M059J (cell line): ENCODE measurements around the gene MARCHF9. TPM values are rescaled to one million over a fixed set of nuclear protein-coding genes. Genes with fewer than 3 reads are reported as not detected.

Experiments
- DNase-seq: peaks from one replicate; pipeline ENCODE4 v3.0.0-alpha.2; 2012; ENCODE audit warnings: low read depth
- total RNA-seq: library from RNA; depleted of rRNA; stranded (reverse); fragments of >200 nt; shearing (Covaris generic); gene quantifications from 2 replicates; pipeline ENCODE4 v1.2.3, GENCODE V29; 2014

Gene MARCHF9
- total RNA-seq, 1 experiment from 2014 or later, result 6.7 TPM

- no peak for DNase-seq
Observed at GRCh38 chr12:57724003-57724935, 30.6 kb upstream of the MARCHF9 start.

GRCh38 chr12:57724936-57725740, 29.8 kb upstream of the MARCHF9 start:
- DNase-seq, result no peak

GRCh38 chr12:57725851-57726150, 29.1 kb upstream of the MARCHF9 start:
- no peak for DNase-seq

GRCh38 chr12:57726151-57726883, 28.6 kb upstream of the MARCHF9 start:
- peak; percentile 80 for DNase-seq

- no peak for DNase-seq
Observed at GRCh38 chr12:57726884-57727757, 27.8 kb upstream of the MARCHF9 start.

GRCh38 chr12:57727758-57728395, 27.0 kb upstream of the MARCHF9 start:
- no peak for DNase-seq

- DNase-seq, result no peak
Observed at GRCh38 chr12:57729321-57729844, 25.5 kb upstream of the MARCHF9 start.

GRCh38 chr12:57730336-57731067, 24.4 kb upstream of the MARCHF9 start:
- DNase-seq, result no peak

- DNase-seq, result no peak
Observed at GRCh38 chr12:57731411-57732080, 23.4 kb upstream of the MARCHF9 start.

GRCh38 chr12:57732270-57732669, 22.6 kb upstream of the MARCHF9 start:
- no peak for DNase-seq

GRCh38 chr12:57732726-57733593, 21.9 kb upstream of the MARCHF9 start:
- no peak for DNase-seq

GRCh38 chr12:57733928-57734327, 21.0 kb upstream of the MARCHF9 start:
- DNase-seq, result no peak

GRCh38 chr12:57734591-57734990, 20.3 kb upstream of the MARCHF9 start:
- DNase-seq, result peak; percentile 36

- DNase-seq, result peak; percentile 39
Observed at GRCh38 chr12:57735198-57735855, 19.6 kb upstream of the MARCHF9 start.

- peak; percentile 51 for DNase-seq
Observed at GRCh38 chr12:57735952-57736740, 18.8 kb upstream of the MARCHF9 start.

GRCh38 chr12:57736741-57737466, 18.0 kb upstream of the MARCHF9 start:
- no peak for DNase-seq
